HepG2 (cell line): ENCODE results near the gene FOSB. TPM values are rescaled to one million over a fixed set of nuclear protein-coding genes. Genes with fewer than 3 reads are reported as not detected.

Source experiments
- BCL6 ChIP-seq: IDR thresholded peaks from 2 replicates; pipeline ENCODE4 v1.6.1; 2016; ENCODE audit warnings: missing genetic modification reagents, missing compliant biosample characterization
- FLYWCH1 ChIP-seq: sonication (generic); formaldehyde crosslinking; IDR thresholded peaks from 2 replicates; pipeline ENCODE4 v1.8.1; 2023; ENCODE audit warnings: mild to moderate bottlenecking, missing genetic modification reagents
- FOXA1 ChIP-seq, 2 experiments: fragments of 450-650 bp in 1 of 2; sonication (generic) in 1 of 2; formaldehyde crosslinking in 1 of 2; IDR thresholded peaks; 2 replicates each; pipeline versions ENCODE4 v1.4.0 to v1.6.1; 2016 to 2020; ENCODE audit warnings: missing genetic modification reagents in 1 of 2
- FOXJ3 ChIP-seq: sonication (generic); formaldehyde crosslinking; IDR thresholded peaks from 2 replicates; pipeline ENCODE4 v1.4.0; 2020; ENCODE audit warnings: missing genetic modification reagents, mild to moderate bottlenecking, borderline replicate concordance
- GLI4 ChIP-seq: sonication (generic); formaldehyde crosslinking; IDR thresholded peaks from 2 replicates; pipeline ENCODE4 v1.5.1; 2020; ENCODE audit warnings: missing genetic modification reagents, mild to moderate bottlenecking, moderate library complexity, borderline replicate concordance
- GPN1 ChIP-seq: sonication (generic); formaldehyde crosslinking; IDR thresholded peaks from 2 replicates; pipeline ENCODE4 v1.5.1; 2020; ENCODE audit warnings: missing genetic modification reagents, borderline replicate concordance
- HES4 ChIP-seq: sonication (generic); formaldehyde crosslinking; IDR thresholded peaks from 2 replicates; pipeline ENCODE4 v1.9.0; 2021; ENCODE audit warnings: mild to moderate bottlenecking, missing genetic modification reagents, borderline replicate concordance
- HOXA5 ChIP-seq: sonication (generic); formaldehyde crosslinking; IDR thresholded peaks from 2 replicates; pipeline ENCODE4 v1.4.0; 2020; ENCODE audit warnings: missing genetic modification reagents
- HOXA9 ChIP-seq: sonication (generic); formaldehyde crosslinking; IDR thresholded peaks from 2 replicates; pipeline ENCODE4 v1.8.1; 2022; ENCODE audit warnings: missing genetic modification reagents, mild to moderate bottlenecking, moderate library complexity, borderline replicate concordance
- MED8 ChIP-seq: sonication (generic); formaldehyde crosslinking; IDR thresholded peaks from 2 replicates; pipeline ENCODE4 v1.8.1; 2023; ENCODE audit warnings: mild to moderate bottlenecking, missing genetic modification reagents; ENCODE audit not compliant: insufficient replicate concordance
- PAWR ChIP-seq: sonication (generic); formaldehyde crosslinking; IDR thresholded peaks from 2 replicates; pipeline ENCODE4 v1.4.0; 2020; ENCODE audit warnings: missing genetic modification reagents, mild to moderate bottlenecking, borderline replicate concordance
- SMARCC2 ChIP-seq: fragments of 450-650 bp; IDR thresholded peaks from 2 replicates; pipeline ENCODE4 v1.6.1; 2017; ENCODE audit warnings: antibody characterized with exemption, mild to moderate bottlenecking
- SPEN ChIP-seq: sonication (generic); formaldehyde crosslinking; IDR thresholded peaks from 2 replicates; pipeline ENCODE4 v1.5.1; 2020; ENCODE audit warnings: low read depth, mild to moderate bottlenecking, missing genetic modification reagents
- TRIM24 ChIP-seq: sonication (generic); formaldehyde crosslinking; IDR thresholded peaks from 2 replicates; pipeline ENCODE4 v1.8.0; 2022; ENCODE audit warnings: mild to moderate bottlenecking, missing genetic modification reagents
- ZNF224 ChIP-seq: sonication (generic); formaldehyde crosslinking; IDR thresholded peaks from 2 replicates; pipeline ENCODE4 v1.5.0; 2020; ENCODE audit warnings: mild to moderate bottlenecking, missing genetic modification reagents
- ZNF33A ChIP-seq: sonication (generic); formaldehyde crosslinking; IDR thresholded peaks from 2 replicates; pipeline ENCODE4 v1.5.1; 2020; ENCODE audit warnings: missing genetic modification reagents, mild to moderate bottlenecking, moderate library complexity, borderline replicate concordance
- ZNF383 ChIP-seq: sonication (generic); formaldehyde crosslinking; IDR thresholded peaks from 2 replicates; pipeline ENCODE4 v1.4.0; 2020; ENCODE audit warnings: missing genetic modification reagents, mild to moderate bottlenecking, borderline replicate concordance
- ZNF562 ChIP-seq: sonication (generic); formaldehyde crosslinking; IDR thresholded peaks from 2 replicates; pipeline ENCODE4 v1.8.0; 2022; ENCODE audit warnings: missing genetic modification reagents, borderline replicate concordance
- ZNF747 ChIP-seq: sonication (generic); formaldehyde crosslinking; IDR thresholded peaks from 2 replicates; pipeline ENCODE4 v1.8.1; 2023; ENCODE audit warnings: missing genetic modification reagents, mild to moderate bottlenecking, borderline replicate concordance
- ZNF841 ChIP-seq: sonication (generic); formaldehyde crosslinking; IDR thresholded peaks from 2 replicates; pipeline ENCODE4 v1.8.1; 2023; ENCODE audit warnings: missing genetic modification reagents, borderline replicate concordance
- polyA plus RNA-seq, 8 experiments: library from polyadenylated mRNA; depleted of rRNA in 3 of 8; stranded (reverse) in 7 of 8; unstranded in 1 of 8; fragments of >200 nt; fragmentation: Illumina TruSeq in 4 of 8; extraction: Trizol in 4 of 8; gene quantifications; 2 replicates each; pipeline versions ENCODE4 v1.2.1 to v1.2.3, GENCODE V29; 2011 to 2016; ENCODE audit warnings: low read depth in 4 of 8, missing spikeins in 1 of 8, mixed read lengths in 1 of 8; ENCODE audit not compliant: insufficient read depth in 1 of 8
- total RNA-seq, 5 experiments: library from RNA; depleted of rRNA; stranded (reverse); fragments of >200 nt; fragmentation: Illumina TruSeq; extraction: Trizol; gene quantifications; 2 replicates each; pipeline ENCODE4 v1.2.3, GENCODE V29; 2016; ENCODE audit warnings: low read depth in 1 of 5
- TF ChIP-seq, protein P1 (sequence below): sonication (generic); formaldehyde crosslinking; IDR thresholded peaks from 2 replicates; pipeline ENCODE4 v1.5.0; 2020; ENCODE audit warnings: mild to moderate bottlenecking, missing genetic modification reagents
- TF ChIP-seq, protein P2 (sequence below): sonication (generic); formaldehyde crosslinking; conservative IDR thresholded peaks from 2 replicates; pipeline ENCODE4 v1.8.0; 2022; ENCODE audit warnings: mild to moderate bottlenecking, moderate library complexity, missing genetic modification reagents
- TF ChIP-seq, protein P3 (sequence below): sonication (generic); formaldehyde crosslinking; IDR thresholded peaks from 2 replicates; pipeline ENCODE4 v1.5.0; 2020; ENCODE audit warnings: missing genetic modification reagents
- TF ChIP-seq, protein P4 (sequence below): sonication (generic); formaldehyde crosslinking; IDR thresholded peaks from 2 replicates; pipeline ENCODE4 v1.5.0; 2020; ENCODE audit warnings: missing genetic modification reagents

The FOSB gene
- total and polyA plus RNA-seq, 2 of the 13 experiments (the other 11 are each of a cell fraction or from before 2014, with no cell fraction given), result 2.8 to 6.0 TPM

DNA sequence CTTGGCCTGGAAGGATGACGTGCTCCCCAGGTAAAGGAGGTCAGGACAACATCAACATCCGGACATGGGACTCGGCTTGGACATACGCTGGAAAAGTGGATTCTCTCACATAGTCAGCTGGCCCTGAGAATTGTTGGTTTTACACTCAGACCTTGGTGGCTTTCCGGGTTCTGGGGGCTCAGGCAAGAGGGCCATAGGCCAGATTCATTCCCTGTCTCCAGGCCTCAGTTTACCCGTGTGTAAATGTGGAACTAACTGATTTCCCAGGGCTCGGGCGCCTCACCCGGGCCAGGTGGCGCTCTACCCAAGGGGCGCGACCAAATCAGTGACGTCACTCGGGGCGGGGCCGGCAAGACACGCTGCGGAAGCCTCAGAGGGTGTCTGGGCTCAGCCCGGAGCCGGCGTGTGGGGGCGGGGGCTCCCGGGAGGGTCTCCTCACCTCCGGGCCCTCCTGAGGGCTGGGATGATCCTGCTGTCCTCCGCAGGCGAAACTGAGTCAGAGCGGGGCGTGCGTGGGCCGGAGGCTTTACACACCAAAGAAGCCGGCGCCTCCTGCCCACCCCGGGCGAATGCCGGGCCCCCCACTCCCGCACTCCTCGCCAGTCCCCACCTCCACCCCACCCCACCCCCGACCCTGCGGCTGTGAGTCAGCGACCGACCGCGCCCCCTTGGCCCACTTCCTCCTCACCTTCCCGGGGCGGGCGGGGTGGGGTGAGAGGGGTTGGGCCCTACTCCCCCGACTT is 38.6 kb downstream of the FOSB start (continued):
- TF ChIP-seq HES4 (CRISPR knock-in tag) (no peak; the same call in 1 of the 2 replicates), HOXA5 (CRISPR knock-in tag) (peak; percentile 55; the same call in 1 of the 2 replicates), FOXJ3 (CRISPR knock-in tag) (no peak), MED8 (CRISPR knock-in tag) (peak; percentile 43), FLYWCH1 (CRISPR knock-in tag) (no peak), ZNF383 (CRISPR knock-in tag) (no peak), BCL6 (CRISPR knock-in tag) (no peak), ZNF841 (no peak), PAWR (CRISPR knock-in tag) (no peak), ZNF33A (CRISPR knock-in tag) (no peak), ZNF747 (peak; percentile 52; the same call in 1 of the 2 replicates), GPN1 (CRISPR knock-in tag) (no peak), ZNF224 (CRISPR knock-in tag) (no peak), SMARCC2 (no peak), ZNF562 (CRISPR knock-in tag) (no peak), GLI4 (CRISPR knock-in tag) (no peak), SPEN (CRISPR knock-in tag) (no peak), TRIM24 (no peak), FOXA1 (IDR thresholded peaks at IDR 0.05) (no peak), FOXA1 (CRISPR knock-in tag; IDR thresholded peaks at IDR 0.05) (no peak), HOXA9 (CRISPR knock-in tag) (no peak)
- TF ChIP-seq, protein P1, sequence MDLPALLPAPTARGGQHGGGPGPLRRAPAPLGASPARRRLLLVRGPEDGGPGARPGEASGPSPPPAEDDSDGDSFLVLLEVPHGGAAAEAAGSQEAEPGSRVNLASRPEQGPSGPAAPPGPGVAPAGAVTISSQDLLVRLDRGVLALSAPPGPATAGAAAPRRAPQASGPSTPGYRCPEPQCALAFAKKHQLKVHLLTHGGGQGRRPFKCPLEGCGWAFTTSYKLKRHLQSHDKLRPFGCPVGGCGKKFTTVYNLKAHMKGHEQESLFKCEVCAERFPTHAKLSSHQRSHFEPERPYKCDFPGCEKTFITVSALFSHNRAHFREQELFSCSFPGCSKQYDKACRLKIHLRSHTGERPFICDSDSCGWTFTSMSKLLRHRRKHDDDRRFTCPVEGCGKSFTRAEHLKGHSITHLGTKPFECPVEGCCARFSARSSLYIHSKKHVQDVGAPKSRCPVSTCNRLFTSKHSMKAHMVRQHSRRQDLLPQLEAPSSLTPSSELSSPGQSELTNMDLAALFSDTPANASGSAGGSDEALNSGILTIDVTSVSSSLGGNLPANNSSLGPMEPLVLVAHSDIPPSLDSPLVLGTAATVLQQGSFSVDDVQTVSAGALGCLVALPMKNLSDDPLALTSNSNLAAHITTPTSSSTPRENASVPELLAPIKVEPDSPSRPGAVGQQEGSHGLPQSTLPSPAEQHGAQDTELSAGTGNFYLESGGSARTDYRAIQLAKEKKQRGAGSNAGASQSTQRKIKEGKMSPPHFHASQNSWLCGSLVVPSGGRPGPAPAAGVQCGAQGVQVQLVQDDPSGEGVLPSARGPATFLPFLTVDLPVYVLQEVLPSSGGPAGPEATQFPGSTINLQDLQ (CRISPR knock-in tag), result no peak
- TF ChIP-seq, protein P2, sequence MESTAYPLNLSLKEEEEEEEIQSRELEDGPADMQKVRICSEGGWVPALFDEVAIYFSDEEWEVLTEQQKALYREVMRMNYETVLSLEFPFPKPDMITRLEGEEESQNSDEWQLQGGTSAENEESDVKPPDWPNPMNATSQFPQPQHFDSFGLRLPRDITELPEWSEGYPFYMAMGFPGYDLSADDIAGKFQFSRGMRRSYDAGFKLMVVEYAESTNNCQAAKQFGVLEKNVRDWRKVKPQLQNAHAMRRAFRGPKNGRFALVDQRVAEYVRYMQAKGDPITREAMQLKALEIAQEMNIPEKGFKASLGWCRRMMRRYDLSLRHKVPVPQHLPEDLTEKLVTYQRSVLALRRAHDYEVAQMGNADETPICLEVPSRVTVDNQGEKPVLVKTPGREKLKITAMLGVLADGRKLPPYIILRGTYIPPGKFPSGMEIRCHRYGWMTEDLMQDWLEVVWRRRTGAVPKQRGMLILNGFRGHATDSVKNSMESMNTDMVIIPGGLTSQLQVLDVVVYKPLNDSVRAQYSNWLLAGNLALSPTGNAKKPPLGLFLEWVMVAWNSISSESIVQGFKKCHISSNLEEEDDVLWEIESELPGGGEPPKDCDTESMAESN (CRISPR knock-in tag), result peak; percentile 60; the same call in 1 of the 2 replicates
- TF ChIP-seq, protein P3, sequence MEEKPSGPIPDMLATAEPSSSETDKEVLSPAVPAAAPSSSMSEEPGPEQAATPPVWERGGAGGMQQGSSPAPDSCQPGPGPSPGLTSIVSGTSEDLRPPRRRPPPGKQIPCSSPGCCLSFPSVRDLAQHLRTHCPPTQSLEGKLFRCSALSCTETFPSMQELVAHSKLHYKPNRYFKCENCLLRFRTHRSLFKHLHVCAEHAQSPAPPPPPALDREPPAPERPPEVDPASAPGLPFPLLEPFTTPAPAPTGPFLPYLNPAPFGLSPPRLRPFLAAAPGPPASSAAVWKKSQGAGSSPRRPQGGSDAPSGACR (CRISPR knock-in tag), result no peak
- TF ChIP-seq, protein P4, sequence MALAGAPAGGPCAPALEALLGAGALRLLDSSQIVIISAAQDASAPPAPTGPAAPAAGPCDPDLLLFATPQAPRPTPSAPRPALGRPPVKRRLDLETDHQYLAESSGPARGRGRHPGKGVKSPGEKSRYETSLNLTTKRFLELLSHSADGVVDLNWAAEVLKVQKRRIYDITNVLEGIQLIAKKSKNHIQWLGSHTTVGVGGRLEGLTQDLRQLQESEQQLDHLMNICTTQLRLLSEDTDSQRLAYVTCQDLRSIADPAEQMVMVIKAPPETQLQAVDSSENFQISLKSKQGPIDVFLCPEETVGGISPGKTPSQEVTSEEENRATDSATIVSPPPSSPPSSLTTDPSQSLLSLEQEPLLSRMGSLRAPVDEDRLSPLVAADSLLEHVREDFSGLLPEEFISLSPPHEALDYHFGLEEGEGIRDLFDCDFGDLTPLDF (CRISPR knock-in tag), result no peak
